ENCODE data around the gene AKIRIN1. TPM values are rescaled to one million over a fixed set of nuclear protein-coding genes. Genes with fewer than 3 reads are reported as not detected.
A peak's percentile ranks its signal among the peaks of the same experiment; 100 is the strongest.

Gene AKIRIN1
- total RNA-seq, 1 donor from 2014 or later: 26.1 TPM

DNA sequence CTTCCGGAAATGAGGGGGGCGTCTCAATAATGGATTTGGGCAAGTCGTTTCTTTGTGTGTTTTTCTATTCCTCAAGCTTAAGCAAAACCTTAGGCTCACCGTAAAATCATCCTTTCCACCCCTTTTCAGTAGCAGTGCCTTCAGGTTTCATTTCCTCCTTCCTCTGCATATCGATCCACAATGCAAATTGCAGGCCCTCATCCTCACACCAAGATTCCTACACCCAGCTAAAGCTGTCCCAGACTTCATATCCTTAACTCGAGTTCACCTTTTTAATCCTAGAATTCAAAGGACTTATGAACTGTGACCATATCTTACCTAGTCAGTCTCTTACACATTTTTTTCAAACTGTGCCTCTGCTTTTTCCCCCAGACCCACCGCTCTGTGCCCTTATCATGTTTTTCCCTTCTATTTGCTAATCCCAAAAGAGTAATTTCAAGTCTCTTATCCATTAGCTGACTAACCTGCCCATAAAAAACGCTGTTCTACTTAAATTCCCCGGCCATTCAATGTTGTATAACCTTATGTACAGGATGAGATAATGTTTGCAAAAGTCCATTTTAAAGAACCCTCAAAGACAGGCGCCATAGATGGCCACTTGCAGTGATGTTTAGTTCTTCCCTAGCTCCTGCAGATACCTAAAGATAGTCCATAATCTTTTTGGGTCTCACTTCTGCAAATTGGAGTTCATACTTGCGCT is 1.5 kb downstream of the AKIRIN1 start:
- Histone ChIP-seq H3K4me3 (ENCODE audit: low read length in 3 of 3) (peak overlapping the region; percentile 70 to 80 (median 77)), H3K4me1 (ENCODE audit: control insufficient read depth in 3 of 3, insufficient read depth in 3 of 3, low read length in 3 of 3) (peaks cover 15 to 18% (median 17%) of the 10 kb centered on the region in 3 donors), H3K27me3 (ENCODE audit: control insufficient read depth in 3 of 3, insufficient read depth in 3 of 3, low read length in 3 of 3) (no peaks in the 10 kb centered on the region), H3K27ac (ENCODE audit: low read depth, low read length) (no peak overlapping the region), H3K9me3 (ENCODE audit: control insufficient read depth in 3 of 3, low read length in 3 of 3) (no peaks in the 10 kb centered on the region), H3K9ac (ENCODE audit: low read depth in 1 of 3, low read length in 3 of 3) (peak overlapping the region; percentile 9 to 85 (median 23)), H3K36me3 (ENCODE audit: control insufficient read depth in 3 of 3, insufficient read depth in 3 of 3, low read length in 3 of 3) (peaks cover 0 to 4% (median 1%) of the 10 kb centered on the region in 3 donors)

DNA sequence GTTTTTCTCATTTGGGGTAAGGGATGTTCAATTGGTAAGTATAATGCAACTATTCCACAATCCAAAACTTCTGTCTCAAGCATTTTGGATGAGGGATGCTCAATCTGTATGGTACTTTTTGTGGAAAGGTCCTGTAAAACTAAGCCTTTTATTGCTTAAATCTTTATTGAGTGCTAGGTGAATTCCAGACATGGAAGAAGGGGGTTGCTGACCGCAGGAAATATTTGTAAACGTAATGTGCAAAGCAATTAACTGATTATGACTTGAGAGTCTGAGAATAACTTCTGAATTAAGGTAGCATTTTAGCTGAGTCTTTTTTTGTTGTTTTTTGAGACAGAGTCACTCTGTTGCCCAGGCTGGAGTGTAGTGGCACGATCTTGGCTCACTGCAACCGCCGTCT is 3.1 kb downstream of the AKIRIN1 start:
- no peak overlapping the region for H3K27ac ChIP-seq (ENCODE audit: low read depth, low read length)
- H3K4me1 ChIP-seq (ENCODE audit: control insufficient read depth in 3 of 3, insufficient read depth in 3 of 3, low read length in 3 of 3): peaks cover 18 to 20% (median 18%) of the 10 kb centered on the region in 3 donors
- H3K4me3 ChIP-seq (ENCODE audit: low read length in 3 of 3): no peak overlapping the region
- H3K36me3 ChIP-seq (ENCODE audit: control insufficient read depth in 3 of 3, insufficient read depth in 3 of 3, low read length in 3 of 3): peaks cover 2 to 11% (median 7%) of the 10 kb centered on the region in 3 donors
- no peaks in the 10 kb centered on the region for H3K27me3 ChIP-seq (ENCODE audit: control insufficient read depth in 3 of 3, insufficient read depth in 3 of 3, low read length in 3 of 3)
- no peaks in the 10 kb centered on the region for H3K9me3 ChIP-seq (ENCODE audit: control insufficient read depth in 3 of 3, low read length in 3 of 3)
- H3K9ac ChIP-seq (ENCODE audit: low read depth in 1 of 3, low read length in 3 of 3): no peak overlapping the region

DNA sequence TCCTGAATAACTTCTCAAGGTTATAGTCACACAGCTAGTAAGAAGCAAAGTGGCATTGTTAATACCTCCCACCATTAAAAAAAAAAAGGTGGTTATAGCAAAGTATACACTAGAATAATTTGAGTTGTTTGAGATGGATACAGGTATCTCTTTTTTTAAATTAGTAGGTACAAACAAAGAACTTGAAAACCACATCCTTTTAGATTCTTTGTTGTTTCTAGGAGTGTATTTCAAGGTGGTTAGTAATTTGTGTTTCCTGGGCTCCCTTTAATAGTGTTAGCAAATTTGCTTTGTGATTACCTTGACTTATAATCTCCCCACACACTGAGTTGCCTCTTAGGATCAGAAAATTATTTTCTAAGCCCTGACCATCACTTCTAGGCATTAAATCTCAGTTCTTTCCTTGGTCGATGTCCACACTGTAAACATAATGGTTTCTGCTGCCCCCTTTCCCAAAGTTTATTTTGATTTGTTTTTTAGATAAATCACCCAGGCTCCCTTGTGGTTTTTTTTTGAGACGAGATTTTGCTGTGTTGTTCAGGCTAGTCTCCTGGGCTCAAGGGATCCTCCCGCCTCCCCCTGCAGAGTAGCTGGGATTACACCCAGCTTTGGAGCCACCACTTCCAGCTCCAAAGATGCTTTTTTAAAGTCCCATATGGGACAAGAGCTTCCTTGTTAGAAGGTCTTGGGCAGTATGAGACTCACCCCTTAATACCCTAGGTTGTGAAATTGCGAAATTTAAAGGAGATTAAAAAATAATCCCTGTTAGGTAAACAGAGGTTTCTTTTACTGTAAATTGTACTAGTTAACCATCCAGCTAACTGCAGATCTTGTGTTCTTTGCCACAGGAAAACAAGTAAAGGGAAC is 6.2 kb downstream of the AKIRIN1 start:
- Histone ChIP-seq H3K9me3 (ENCODE audit: control insufficient read depth in 3 of 3, low read length in 3 of 3) (no peaks in the 10 kb centered on the region), H3K36me3 (ENCODE audit: control insufficient read depth in 3 of 3, insufficient read depth in 3 of 3, low read length in 3 of 3) (peaks cover 10 to 30% (median 29%) of the 10 kb centered on the region in 3 donors), H3K27me3 (ENCODE audit: control insufficient read depth in 3 of 3, insufficient read depth in 3 of 3, low read length in 3 of 3) (no peaks in the 10 kb centered on the region), H3K9ac (ENCODE audit: low read depth in 1 of 3, low read length in 3 of 3) (peak overlapping the region in 1 of 3 donors; percentile 47), H3K4me3 (ENCODE audit: low read length in 3 of 3) (no peak overlapping the region), H3K4me1 (ENCODE audit: control insufficient read depth in 3 of 3, insufficient read depth in 3 of 3, low read length in 3 of 3) (peaks cover 11 to 15% (median 13%) of the 10 kb centered on the region in 3 donors), H3K27ac (ENCODE audit: low read depth, low read length) (no peak overlapping the region)

- Histone ChIP-seq H3K9me3 (ENCODE audit: control insufficient read depth in 3 of 3, low read length in 3 of 3) (no peaks in the 10 kb centered on the region), H3K36me3 (ENCODE audit: control insufficient read depth in 3 of 3, insufficient read depth in 3 of 3, low read length in 3 of 3) (peaks cover 12 to 33% (median 32%) of the 10 kb centered on the region in 3 donors), H3K27me3 (ENCODE audit: control insufficient read depth in 3 of 3, insufficient read depth in 3 of 3, low read length in 3 of 3) (no peaks in the 10 kb centered on the region), H3K9ac (ENCODE audit: low read depth in 1 of 3, low read length in 3 of 3) (no peak overlapping the region), H3K27ac (ENCODE audit: low read depth, low read length) (no peak overlapping the region), H3K4me1 (ENCODE audit: control insufficient read depth in 3 of 3, insufficient read depth in 3 of 3, low read length in 3 of 3) (peaks cover 5 to 12% (median 10%) of the 10 kb centered on the region in 3 donors), H3K4me3 (ENCODE audit: low read length in 3 of 3) (no peak overlapping the region)
These were observed 6.8 kb downstream of the AKIRIN1 start for GRCh38 chr1:38997901-38998190.

DNA sequence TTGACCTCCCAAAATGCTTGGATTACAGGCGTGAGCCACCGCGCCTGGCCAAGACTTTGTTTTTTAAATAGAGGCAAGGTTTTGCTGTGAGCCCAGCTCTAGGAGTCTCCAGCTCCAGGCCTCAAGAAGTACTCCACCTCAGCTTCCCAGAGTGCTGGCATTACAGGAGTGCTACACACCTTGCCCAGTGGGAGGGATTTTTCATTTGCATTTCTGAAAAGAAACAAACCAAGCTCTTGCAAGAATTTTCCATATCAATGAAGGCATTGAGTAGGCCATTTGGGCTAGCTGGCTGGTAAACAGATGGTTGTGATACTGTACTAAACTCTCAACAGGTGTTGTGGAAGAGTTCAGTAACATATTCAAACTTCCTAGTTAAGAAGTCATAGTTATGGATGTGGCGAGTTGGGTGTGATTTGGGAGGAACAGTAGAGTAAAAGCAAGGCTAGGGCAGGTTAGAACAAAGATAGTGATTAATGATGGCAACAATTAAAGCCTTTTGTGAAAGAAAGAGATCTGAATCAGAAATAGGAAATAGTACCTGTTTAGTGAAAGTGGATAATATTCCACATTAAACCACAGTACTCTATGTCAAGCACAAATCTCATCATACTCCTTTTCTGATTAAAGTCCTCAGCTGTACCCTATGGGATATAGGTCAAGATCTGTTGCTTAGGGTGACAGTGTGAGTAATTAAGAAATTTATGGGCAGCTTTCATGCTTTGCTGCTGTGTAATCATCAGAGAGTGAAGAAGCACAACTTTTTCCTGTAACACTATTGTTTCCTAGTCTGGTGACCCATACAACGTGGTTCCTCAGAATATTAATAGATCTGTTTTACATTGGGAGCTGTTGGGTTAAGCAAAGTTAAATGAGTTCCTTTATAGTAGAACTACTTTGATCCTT is 10.7 kb downstream of the AKIRIN1 start:
- Histone ChIP-seq H3K9ac (ENCODE audit: low read depth in 1 of 3, low read length in 3 of 3) (no peak overlapping the region), H3K36me3 (ENCODE audit: control insufficient read depth in 3 of 3, insufficient read depth in 3 of 3, low read length in 3 of 3) (peaks cover 28 to 63% (median 59%) of the 10 kb centered on the region in 3 donors), H3K27me3 (ENCODE audit: control insufficient read depth in 3 of 3, insufficient read depth in 3 of 3, low read length in 3 of 3) (no peaks in the 10 kb centered on the region), H3K4me3 (ENCODE audit: low read length in 3 of 3) (no peak overlapping the region), H3K4me1 (ENCODE audit: control insufficient read depth in 3 of 3, insufficient read depth in 3 of 3, low read length in 3 of 3) (peaks cover under 1 to 14% (median 10%) of the 10 kb centered on the region in 3 donors), H3K9me3 (ENCODE audit: control insufficient read depth in 3 of 3, low read length in 3 of 3) (no peaks in the 10 kb centered on the region), H3K27ac (ENCODE audit: low read depth, low read length) (no peak overlapping the region)

- Histone ChIP-seq H3K4me3 (ENCODE audit: low read length in 3 of 3) (no peak overlapping the region), H3K27me3 (ENCODE audit: control insufficient read depth in 3 of 3, insufficient read depth in 3 of 3, low read length in 3 of 3) (no peaks in the 10 kb centered on the region), H3K9ac (ENCODE audit: low read depth in 1 of 3, low read length in 3 of 3) (no peak overlapping the region), H3K36me3 (ENCODE audit: control insufficient read depth in 3 of 3, insufficient read depth in 3 of 3, low read length in 3 of 3) (peaks cover 30 to 73% (median 66%) of the 10 kb centered on the region in 3 donors), H3K27ac (ENCODE audit: low read depth, low read length) (peak overlapping the region; percentile 4), H3K9me3 (ENCODE audit: control insufficient read depth in 3 of 3, low read length in 3 of 3) (no peaks in the 10 kb centered on the region), H3K4me1 (ENCODE audit: control insufficient read depth in 3 of 3, insufficient read depth in 3 of 3, low read length in 3 of 3) (peaks cover 0 to 9% (median 3%) of the 10 kb centered on the region in 3 donors)
These were observed 12.2 kb downstream of the AKIRIN1 start for GRCh38 chr1:39003281-39003680.

DNA sequence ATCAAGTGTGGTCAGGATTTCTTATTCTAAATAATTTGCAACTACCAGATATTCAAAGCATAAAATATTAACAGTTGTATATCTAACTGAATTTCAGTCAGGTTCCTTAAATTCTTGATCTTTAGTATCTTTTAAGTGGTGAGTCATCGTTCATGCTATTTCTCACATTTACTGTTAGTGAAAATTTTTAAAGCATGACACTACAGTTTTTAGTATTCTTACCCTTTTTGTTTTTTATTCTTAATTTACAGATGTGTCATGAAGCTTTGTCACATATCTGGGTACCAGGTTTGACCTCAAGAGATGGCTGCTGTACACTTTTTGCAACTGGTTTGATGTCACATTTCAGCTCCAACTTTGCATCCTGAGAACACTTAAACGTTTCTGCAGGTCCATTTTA is 12.7 kb downstream of the AKIRIN1 start:
- H3K4me3 ChIP-seq (ENCODE audit: low read length in 3 of 3): no peak overlapping the region
- peaks cover 0 to 9% (median 3%) of the 10 kb centered on the region in 3 donors for H3K4me1 ChIP-seq (ENCODE audit: control insufficient read depth in 3 of 3, insufficient read depth in 3 of 3, low read length in 3 of 3)
- H3K27me3 ChIP-seq (ENCODE audit: control insufficient read depth in 3 of 3, insufficient read depth in 3 of 3, low read length in 3 of 3): no peaks in the 10 kb centered on the region
- H3K27ac ChIP-seq (ENCODE audit: low read depth, low read length): no peak overlapping the region
- H3K36me3 ChIP-seq (ENCODE audit: control insufficient read depth in 3 of 3, insufficient read depth in 3 of 3, low read length in 3 of 3): peaks cover 30 to 74% (median 67%) of the 10 kb centered on the region in 3 donors
- no peaks in the 10 kb centered on the region for H3K9me3 ChIP-seq (ENCODE audit: control insufficient read depth in 3 of 3, low read length in 3 of 3)
- no peak overlapping the region for H3K9ac ChIP-seq (ENCODE audit: low read depth in 1 of 3, low read length in 3 of 3)

DNA sequence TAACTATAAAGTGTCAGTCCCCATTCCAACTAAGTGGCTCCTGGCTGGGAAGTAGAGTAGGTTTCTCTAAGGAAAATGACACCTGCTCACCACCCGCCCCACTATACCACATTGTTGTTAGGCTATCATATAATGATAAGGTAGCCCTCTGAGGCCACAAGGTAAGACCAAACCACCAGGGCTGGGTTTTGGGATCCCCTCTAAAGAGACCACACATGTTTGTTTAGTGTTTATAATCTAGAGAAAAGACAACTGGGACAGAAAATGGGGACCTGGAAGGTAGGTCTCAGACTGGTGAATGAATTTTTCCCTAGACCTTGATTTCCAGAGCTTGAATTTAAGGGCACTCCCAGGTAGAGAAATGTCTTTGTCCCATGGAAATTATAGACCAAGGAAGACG is 15.2 kb downstream of the AKIRIN1 start:
- Histone ChIP-seq H3K36me3 (ENCODE audit: control insufficient read depth in 3 of 3, insufficient read depth in 3 of 3, low read length in 3 of 3) (peaks cover 33 to 71% (median 59%) of the 10 kb centered on the region in 3 donors), H3K27ac (ENCODE audit: low read depth, low read length) (no peak overlapping the region), H3K27me3 (ENCODE audit: control insufficient read depth in 3 of 3, insufficient read depth in 3 of 3, low read length in 3 of 3) (no peaks in the 10 kb centered on the region), H3K4me1 (ENCODE audit: control insufficient read depth in 3 of 3, insufficient read depth in 3 of 3, low read length in 3 of 3) (peaks cover 0 to 9% (median 3%) of the 10 kb centered on the region in 3 donors), H3K9ac (ENCODE audit: low read depth in 1 of 3, low read length in 3 of 3) (no peak overlapping the region), H3K9me3 (ENCODE audit: control insufficient read depth in 3 of 3, low read length in 3 of 3) (no peaks in the 10 kb centered on the region), H3K4me3 (ENCODE audit: low read length in 3 of 3) (no peak overlapping the region)

DNA sequence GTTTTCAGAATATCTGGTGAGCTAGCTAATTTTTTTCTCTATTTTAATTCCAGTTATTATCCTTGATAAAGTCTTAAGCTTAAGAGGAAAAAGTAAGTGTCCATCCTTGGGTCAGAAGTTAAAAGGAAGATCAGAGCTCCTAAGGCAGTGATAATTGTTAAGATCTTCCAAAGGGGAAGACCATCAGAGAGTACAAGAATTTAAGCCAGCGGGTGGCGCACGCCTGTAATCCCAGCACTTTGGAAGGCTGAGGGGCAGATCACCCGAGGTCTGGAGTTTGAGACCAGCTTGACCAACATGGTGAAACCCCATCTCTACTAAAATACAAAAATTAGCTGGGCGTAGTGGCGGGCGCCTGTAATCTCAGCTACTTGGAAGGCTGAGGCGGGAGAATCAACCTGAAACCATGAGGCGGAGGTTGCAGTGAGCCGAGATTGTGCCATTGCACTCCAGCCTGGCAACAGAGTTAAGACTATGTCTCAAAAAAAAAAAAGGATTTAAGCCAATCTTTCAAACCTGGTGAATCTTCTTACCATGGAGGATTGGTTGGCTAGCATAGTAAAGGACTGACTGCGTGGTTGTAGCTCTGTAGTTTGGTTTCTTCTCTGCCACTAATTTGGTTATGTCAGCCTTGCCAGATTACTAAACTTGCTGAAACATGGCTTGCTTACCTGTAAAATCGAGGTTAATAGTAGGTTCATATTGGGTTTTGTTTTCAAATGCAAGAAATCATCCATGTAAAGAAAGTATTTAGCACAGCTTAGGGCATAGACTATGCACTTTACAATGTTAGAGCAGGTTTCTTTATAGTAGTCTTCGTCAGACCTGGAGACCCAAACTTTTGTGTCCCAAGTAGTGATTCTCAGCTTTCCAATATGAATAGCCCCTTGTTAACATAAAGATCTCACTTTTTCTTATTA is 15.9 kb downstream of the AKIRIN1 start:
- H3K9me3 ChIP-seq (ENCODE audit: control insufficient read depth in 3 of 3, low read length in 3 of 3): no peaks in the 10 kb centered on the region
- no peak overlapping the region for H3K27ac ChIP-seq (ENCODE audit: low read depth, low read length)
- H3K4me1 ChIP-seq (ENCODE audit: control insufficient read depth in 3 of 3, insufficient read depth in 3 of 3, low read length in 3 of 3): peaks cover 0 to 9% (median 3%) of the 10 kb centered on the region in 3 donors
- H3K4me3 ChIP-seq (ENCODE audit: low read length in 3 of 3): no peak overlapping the region
- H3K36me3 ChIP-seq (ENCODE audit: control insufficient read depth in 3 of 3, insufficient read depth in 3 of 3, low read length in 3 of 3): peaks cover 28 to 64% (median 52%) of the 10 kb centered on the region in 3 donors
- H3K27me3 ChIP-seq (ENCODE audit: control insufficient read depth in 3 of 3, insufficient read depth in 3 of 3, low read length in 3 of 3): no peaks in the 10 kb centered on the region
- H3K9ac ChIP-seq (ENCODE audit: low read depth in 1 of 3, low read length in 3 of 3): no peak overlapping the region

All from skeletal muscle tissue (tissue), 4 donors.